ENCODE measurements around the gene ATOX1.

GRCh38 chr5:151742870-151743294 lies 15.5 kb downstream of the ATOX1 start:
- TF ChIP-seq, protein P1, sequence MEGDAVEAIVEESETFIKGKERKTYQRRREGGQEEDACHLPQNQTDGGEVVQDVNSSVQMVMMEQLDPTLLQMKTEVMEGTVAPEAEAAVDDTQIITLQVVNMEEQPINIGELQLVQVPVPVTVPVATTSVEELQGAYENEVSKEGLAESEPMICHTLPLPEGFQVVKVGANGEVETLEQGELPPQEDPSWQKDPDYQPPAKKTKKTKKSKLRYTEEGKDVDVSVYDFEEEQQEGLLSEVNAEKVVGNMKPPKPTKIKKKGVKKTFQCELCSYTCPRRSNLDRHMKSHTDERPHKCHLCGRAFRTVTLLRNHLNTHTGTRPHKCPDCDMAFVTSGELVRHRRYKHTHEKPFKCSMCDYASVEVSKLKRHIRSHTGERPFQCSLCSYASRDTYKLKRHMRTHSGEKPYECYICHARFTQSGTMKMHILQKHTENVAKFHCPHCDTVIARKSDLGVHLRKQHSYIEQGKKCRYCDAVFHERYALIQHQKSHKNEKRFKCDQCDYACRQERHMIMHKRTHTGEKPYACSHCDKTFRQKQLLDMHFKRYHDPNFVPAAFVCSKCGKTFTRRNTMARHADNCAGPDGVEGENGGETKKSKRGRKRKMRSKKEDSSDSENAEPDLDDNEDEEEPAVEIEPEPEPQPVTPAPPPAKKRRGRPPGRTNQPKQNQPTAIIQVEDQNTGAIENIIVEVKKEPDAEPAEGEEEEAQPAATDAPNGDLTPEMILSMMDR (IDR thresholded peaks at IDR 0.05) = no peak
- TF ChIP-seq EZH2 (IDR thresholded peaks at IDR 0.05; ENCODE audit: borderline replicate concordance, insufficient read depth, low read depth, low read length, poor library complexity, severe bottlenecking) = no peak

Measured in B cell (primary cell).